SH-SY5Y (cell line): ENCODE data around the gene ST3GAL6.

ENCODE experiments used
- GATA2 ChIP-seq: IDR thresholded peaks from 2 replicates; pipeline ENCODE4 v1.6.1; 2011; ENCODE audit warnings: mild to moderate bottlenecking, low read depth, low read length
- GATA3 ChIP-seq: IDR thresholded peaks from 2 replicates; pipeline ENCODE4 v1.6.1; 2011; ENCODE audit warnings: low read depth, mild to moderate bottlenecking, low read length, moderate library complexity

DNA sequence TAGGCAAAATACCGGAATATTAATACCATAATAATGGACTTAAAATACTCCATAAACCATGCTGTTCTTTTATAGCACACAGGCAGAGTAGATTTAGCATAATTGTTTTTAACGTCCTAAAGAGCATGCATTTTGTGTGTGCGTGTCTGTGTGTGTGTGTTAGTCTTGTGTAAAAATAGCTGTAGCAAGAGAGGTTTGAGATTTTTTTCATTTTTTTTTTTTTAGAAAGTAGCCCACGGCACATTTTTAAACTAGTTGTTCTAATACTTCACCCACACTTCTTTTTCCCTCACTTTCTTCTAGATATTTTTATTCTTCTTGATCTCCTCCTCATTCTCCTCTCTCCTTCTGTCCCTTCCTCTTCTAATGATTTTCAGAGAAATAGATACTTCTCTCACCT lies 7.5 kb upstream of the ST3GAL6 start:
- no peak for TF ChIP-seq GATA2
- no peak for TF ChIP-seq GATA3
